H9 (cell line): ENCODE results near the gene S100B. TPM values are rescaled to one million over a fixed set of nuclear protein-coding genes. Genes with fewer than 3 reads are reported as not detected.

Experiments
- DNase-seq: peaks from one replicate; pipeline ENCODE4 v3.0.0-alpha.2; 2017
- H2AFZ ChIP-seq: one replicate; pipeline ENCODE4 v1.6.1; 2013; ENCODE audit warnings: mild to moderate bottlenecking, low read length, control low read depth, moderate library complexity
- H2AK5ac ChIP-seq: 2 replicates; pipeline ENCODE4 v1.6.1; 2013; ENCODE audit warnings: low read length, control low read depth, mixed read lengths; ENCODE audit not compliant: insufficient read length
- H2BK120ac ChIP-seq: one replicate; pipeline ENCODE4 v1.6.1; 2013; ENCODE audit warnings: low read depth, mild to moderate bottlenecking, low read length, control low read depth, inconsistent platforms; ENCODE audit not compliant: poor library complexity, severe bottlenecking
- H2BK12ac ChIP-seq: 2 replicates; pipeline ENCODE4 v1.6.1; 2013; ENCODE audit warnings: low read length, control low read depth, mixed read lengths, low read depth; ENCODE audit not compliant: insufficient read length
- H2BK15ac ChIP-seq: 2 replicates; pipeline ENCODE4 v1.6.1; 2013; ENCODE audit warnings: low read depth, low read length, control low read depth
- H2BK20ac ChIP-seq: one replicate; pipeline ENCODE4 v1.6.1; 2013; ENCODE audit warnings: low read depth, mild to moderate bottlenecking, low read length, control low read depth, inconsistent platforms; ENCODE audit not compliant: poor library complexity, severe bottlenecking
- H2BK5ac ChIP-seq: 2 replicates; pipeline ENCODE4 v1.6.1; 2013; ENCODE audit warnings: low read length, control low read depth, mixed read lengths; ENCODE audit not compliant: insufficient read length
- H3K14ac ChIP-seq: 2 replicates; pipeline ENCODE4 v1.6.1; 2013; ENCODE audit warnings: low read length, control low read depth; ENCODE audit not compliant: insufficient read depth
- H3K18ac ChIP-seq: 2 replicates; pipeline ENCODE4 v1.6.1; 2013; ENCODE audit warnings: low read depth, mild to moderate bottlenecking, mixed read lengths, low read length, control low read depth; ENCODE audit not compliant: insufficient read length
- H3K23ac ChIP-seq: 2 replicates; pipeline ENCODE4 v1.6.1; 2013; ENCODE audit warnings: low read length, control low read depth, mixed read lengths, low read depth; ENCODE audit not compliant: insufficient read length
- H3K23me2 ChIP-seq: 2 replicates; pipeline ENCODE4 v1.6.1; 2013; ENCODE audit warnings: low read depth, mild to moderate bottlenecking, mixed read lengths, low read length, control low read depth; ENCODE audit not compliant: insufficient read length, poor library complexity, severe bottlenecking
- H3K27ac ChIP-seq: 2 replicates; pipeline ENCODE4 v1.5.1; 2013; ENCODE audit warnings: low read length, control low read depth, mixed read lengths, low read depth; ENCODE audit not compliant: insufficient read length
- H3K27me3 ChIP-seq: 2 replicates; pipeline ENCODE4 v1.6.1; 2013; ENCODE audit warnings: low read length, control low read depth, inconsistent platforms; ENCODE audit not compliant: insufficient read depth
- H3K4ac ChIP-seq: 2 replicates; pipeline ENCODE4 v1.6.1; 2013; ENCODE audit warnings: low read depth, mild to moderate bottlenecking, control low read depth, inconsistent platforms, low read length, moderate library complexity
- H3K4me1 ChIP-seq: 2 replicates; pipeline ENCODE4 v1.6.1; 2013; ENCODE audit warnings: low read length, control low read depth, inconsistent platforms; ENCODE audit not compliant: insufficient read depth
- H3K4me2 ChIP-seq: 2 replicates; pipeline ENCODE4 v1.6.1; 2013; ENCODE audit warnings: low read length, control low read depth, mixed read lengths; ENCODE audit not compliant: insufficient read length, insufficient read depth
- H3K56ac ChIP-seq: 2 replicates; pipeline ENCODE4 v1.6.1; 2013; ENCODE audit warnings: low read depth, mild to moderate bottlenecking, mixed read lengths, low read length, control low read depth; ENCODE audit not compliant: insufficient read length
- H3K79me1 ChIP-seq: 2 replicates; pipeline ENCODE4 v1.6.1; 2013; ENCODE audit warnings: low read depth, mild to moderate bottlenecking, moderate library complexity, low read length, control low read depth, inconsistent platforms; ENCODE audit not compliant: insufficient read depth, poor library complexity, severe bottlenecking
- H3K79me2 ChIP-seq: 2 replicates; pipeline ENCODE4 v1.6.1; 2013; ENCODE audit warnings: low read length, control low read depth, inconsistent platforms; ENCODE audit not compliant: insufficient read depth
- H3K9ac ChIP-seq: 2 replicates; pipeline ENCODE4 v1.6.1; 2013; ENCODE audit warnings: low read length, control low read depth, mixed read lengths; ENCODE audit not compliant: insufficient read length; ENCODE audit errors: extremely low read depth
- H3K9me3 ChIP-seq: one replicate; pipeline ENCODE4 v1.6.1; 2013; ENCODE audit warnings: low read depth, low read length, inconsistent platforms; ENCODE audit not compliant: control insufficient read depth
- H3T11ph ChIP-seq: one replicate; pipeline ENCODE4 v1.6.1; 2013; ENCODE audit warnings: mild to moderate bottlenecking, low read length, control low read depth, inconsistent platforms
- H4K20me1 ChIP-seq: one replicate; pipeline ENCODE4 v1.6.1; 2013; ENCODE audit not compliant: control insufficient read depth, insufficient read length, insufficient read depth
- H4K5ac ChIP-seq: 2 replicates; pipeline ENCODE4 v1.6.1; 2013; ENCODE audit warnings: low read depth, mild to moderate bottlenecking, mixed read lengths, low read length, control low read depth; ENCODE audit not compliant: insufficient read length
- H4K8ac ChIP-seq: replicated peaks from 2 replicates; pipeline ENCODE4 v1.6.1; 2013; ENCODE audit warnings: low read length, control low read depth, mixed read lengths, low read depth; ENCODE audit not compliant: insufficient read length
- H4K91ac ChIP-seq: 2 replicates; pipeline ENCODE4 v1.6.1; 2013; ENCODE audit warnings: low read depth, mild to moderate bottlenecking, moderate library complexity, mixed read lengths, low read length, control low read depth; ENCODE audit not compliant: insufficient read length
- H3K27ac Mint-ChIP-seq, 3 experiments: 2 replicates in 2 of 3; 3 replicates in 1 of 3; pipeline ENCODE4 v1.8.0; 2020 to 2021; ENCODE audit warnings: mixed read lengths in 3 of 3, mild to moderate bottlenecking in 1 of 3, moderate library complexity in 1 of 3
- H3K27me3 Mint-ChIP-seq: 2 replicates; pipeline ENCODE4 v1.8.0; 2021; ENCODE audit warnings: low read depth, mild to moderate bottlenecking, moderate library complexity, mixed read lengths
- H3K36me3 Mint-ChIP-seq, 3 experiments: 2 replicates in 2 of 3; 3 replicates in 1 of 3; pipeline ENCODE4 v1.8.0; 2020 to 2021; ENCODE audit warnings: low read depth in 3 of 3, mixed read lengths in 3 of 3; ENCODE audit not compliant: insufficient read depth in 1 of 3
- H3K4me1 Mint-ChIP-seq, 2 experiments: 2 replicates each; pipeline ENCODE4 v1.8.0; 2020; ENCODE audit warnings: mixed read lengths in 2 of 2
- H3K4me3 Mint-ChIP-seq, 2 experiments: 2 replicates in 1 of 2; 3 replicates in 1 of 2; pipeline ENCODE4 v1.8.0; 2020 to 2021; ENCODE audit warnings: mild to moderate bottlenecking in 2 of 2, mixed read lengths in 2 of 2, moderate library complexity in 1 of 2
- H3K9me3 Mint-ChIP-seq, 2 experiments: 2 replicates in 1 of 2; 3 replicates in 1 of 2; pipeline ENCODE4 v1.8.0; 2020; ENCODE audit warnings: mild to moderate bottlenecking in 2 of 2, mixed read lengths in 2 of 2, moderate library complexity in 1 of 2
- WGBS: extraction: QIAGEN DNeasy Blood & Tissue Kit; methylation state at CpG from one replicate; pipeline ENCODE4 v1.1.7; 2013; ENCODE audit warnings: missing lambda C conversion rate, low lambda C conversion rate, mixed read lengths; ENCODE audit not compliant: insufficient read length; ENCODE audit errors: extremely low coverage; 5-methylcytosine and 5-hydroxymethylcytosine counted together
- total RNA-seq: library from RNA; stranded (reverse); gene quantifications from 2 replicates; pipeline ENCODE4 v1.2.1, GENCODE V29; 2021
- TF ChIP-seq, protein P1 (sequence below): fragments of 200-600 bp; sonication (generic); conservative IDR thresholded peaks from 3 replicates; pipeline ENCODE4 v1.8.0; 2021; ENCODE audit warnings: antibody characterized with exemption, mild to moderate bottlenecking

Gene S100B
- total RNA-seq, 1 experiment from 2014 or later, result 0.26 TPM

DNA sequence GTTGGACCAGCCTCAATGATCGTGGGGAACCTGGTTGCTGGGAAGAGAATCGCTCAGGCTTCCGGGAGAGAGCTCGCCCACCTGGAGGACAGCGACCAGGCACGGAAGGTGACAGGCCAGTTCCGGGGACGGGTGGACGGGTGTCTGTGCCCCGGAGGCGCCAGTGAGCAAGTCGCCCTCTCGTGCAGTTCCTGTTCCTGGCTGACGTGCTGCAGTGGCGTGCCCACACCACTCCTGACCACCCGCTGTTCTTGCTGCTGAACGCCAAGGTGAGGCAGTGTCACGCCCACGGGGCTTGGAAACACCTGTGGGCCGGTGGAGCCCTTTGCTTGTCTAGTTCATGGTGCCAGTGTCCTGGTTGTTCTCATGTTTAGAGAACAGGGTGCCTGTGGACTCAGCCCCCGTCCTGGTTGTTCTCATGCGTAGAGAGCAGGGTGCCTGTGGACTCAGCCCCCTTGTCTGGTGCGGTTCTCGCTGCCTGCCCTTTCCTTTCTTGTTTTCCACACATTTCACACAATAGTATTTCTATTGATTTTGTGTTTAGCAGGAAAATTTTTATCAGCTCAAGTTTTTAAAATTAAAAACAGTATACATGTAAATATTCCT, 53.1 kb downstream of the S100B start:
- Histone ChIP-seq H3K14ac (no peak overlapping the region), H3K79me1 (no peaks in the 10 kb centered on the region), H3K23ac (no peak overlapping the region), H2BK20ac (no peak overlapping the region), H3T11ph (no peak overlapping the region), H2AFZ (no peak overlapping the region), H3K18ac (no peak overlapping the region), H3K27me3 (no peaks in the 10 kb centered on the region), H3K9ac (no peak overlapping the region), H4K91ac (no peak overlapping the region), H3K27ac (no peak overlapping the region), H3K79me2 (0 out of 2 replicates have a peak, but pooled peaks cover 2% of the 10 kb centered on the region), H2BK12ac (no peak overlapping the region), H3K4me2 (no peak overlapping the region), H2BK5ac (no peak overlapping the region), H3K4ac (no peak overlapping the region), H4K20me1 (peaks cover 2% of the 10 kb centered on the region), H2BK120ac (no peak overlapping the region), H4K8ac (no peak overlapping the region), H3K23me2 (no peaks in the 10 kb centered on the region), H2BK15ac (no peak overlapping the region), H3K4me1 (no peaks in the 10 kb centered on the region), H2AK5ac (no peak overlapping the region), H3K56ac (no peak overlapping the region), H4K5ac (no peak overlapping the region), H3K9me3 (no peaks in the 10 kb centered on the region)
- Mint-ChIP-seq H3K4me1 (no peaks in the 10 kb centered on the region), H3K4me3 (no peak overlapping the region), H3K27ac (peak overlapping the region in 1 of 3 experiments; percentile 37; a peak in 2 of 7 replicates), H3K27me3 (no peaks in the 10 kb centered on the region), H3K36me3 (peaks cover 12 to 62% (median 61%) of the 10 kb centered on the region in 3 experiments; a peak in 6 of 7 replicates), H3K9me3 (no peaks in the 10 kb centered on the region; a peak in 1 of 5 replicates)
- peak; percentile 57 for DNase-seq
- TF ChIP-seq, protein P1, sequence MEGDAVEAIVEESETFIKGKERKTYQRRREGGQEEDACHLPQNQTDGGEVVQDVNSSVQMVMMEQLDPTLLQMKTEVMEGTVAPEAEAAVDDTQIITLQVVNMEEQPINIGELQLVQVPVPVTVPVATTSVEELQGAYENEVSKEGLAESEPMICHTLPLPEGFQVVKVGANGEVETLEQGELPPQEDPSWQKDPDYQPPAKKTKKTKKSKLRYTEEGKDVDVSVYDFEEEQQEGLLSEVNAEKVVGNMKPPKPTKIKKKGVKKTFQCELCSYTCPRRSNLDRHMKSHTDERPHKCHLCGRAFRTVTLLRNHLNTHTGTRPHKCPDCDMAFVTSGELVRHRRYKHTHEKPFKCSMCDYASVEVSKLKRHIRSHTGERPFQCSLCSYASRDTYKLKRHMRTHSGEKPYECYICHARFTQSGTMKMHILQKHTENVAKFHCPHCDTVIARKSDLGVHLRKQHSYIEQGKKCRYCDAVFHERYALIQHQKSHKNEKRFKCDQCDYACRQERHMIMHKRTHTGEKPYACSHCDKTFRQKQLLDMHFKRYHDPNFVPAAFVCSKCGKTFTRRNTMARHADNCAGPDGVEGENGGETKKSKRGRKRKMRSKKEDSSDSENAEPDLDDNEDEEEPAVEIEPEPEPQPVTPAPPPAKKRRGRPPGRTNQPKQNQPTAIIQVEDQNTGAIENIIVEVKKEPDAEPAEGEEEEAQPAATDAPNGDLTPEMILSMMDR, result 0 out of 3 replicates have a peak, but pooled peaks have one; percentile 14
- WGBS, result no CpG with 5 or more reads among the region's 24 CpGs
